K562 (cell line): Measurements from ENCODE around the gene CUX1. TPM values are rescaled to one million over a fixed set of nuclear protein-coding genes. Genes with fewer than 3 reads are reported as not detected.

Experiments used
- ATAC-seq: fragments of 200-7000 bp; cut with Tn5 transposase; 3 replicates; pipeline ENCODE4 v1.9.1; 2020; ENCODE audit warnings: moderate library complexity
- BruUV-seq: library from RNA; stranded (reverse); fragments of 400-500 nt; replicated peaks from 2 replicates; lab custom pipeline; 2021; lab: Mats Ljungman, UMichigan
- CTCF ChIA-PET: fragments of 300-600 bp; formaldehyde crosslinking; extraction: SDS; loops from one replicate; lab custom pipeline; 2021; ENCODE audit warnings: low intra/inter-chr PET ratio; lab: Yijun Ruan, JAX
- POLR2A ChIA-PET: fragments of 300-600, 350-650 bp; sonication (Branson Sonifier 250); formaldehyde crosslinking; extraction: SDS; loops from one replicate; lab custom pipeline; 2021; ENCODE audit warnings: antibody characterized with exemption, inconsistent platforms; lab: Yijun Ruan, JAX
- DNase-seq, 4 experiments: peaks; one replicate each; pipeline versions ENCODE4 v3.0.0 to v3.0.0-alpha.2; 2011 to 2018; ENCODE audit warnings: low spot score in 3 of 4, mixed read lengths in 3 of 4; ENCODE audit errors: extremely low read depth in 1 of 4
- FAIRE-seq: peaks from 2 replicates; lab custom pipeline; 2011; peaks lifted over from hg19 to GRCh38; lab: Jason Lieb, UNC
- H2AFZ ChIP-seq: 2 replicates; pipeline ENCODE4 v1.6.0; 2011; ENCODE audit warnings: low read depth, low read length, control low read depth, inconsistent platforms
- H3K27ac ChIP-seq: fragments of 200-600 bp; 3 replicates; pipeline ENCODE4 v1.8.0; 2011; ENCODE audit warnings: low read depth, mild to moderate bottlenecking, control low read depth, inconsistent platforms, low read length, moderate library complexity, mixed read lengths; ENCODE audit errors: extremely low read depth
- H3K27me3 ChIP-seq, 2 experiments: fragments of 300-600 bp in 1 of 2; 2 replicates in 1 of 2; 3 replicates in 1 of 2; pipeline versions ENCODE4 v1.6.0 to v1.8.0; 2011; ENCODE audit warnings: inconsistent platforms in 2 of 2, low read length in 2 of 2, mild to moderate bottlenecking in 1 of 2, mixed read lengths in 1 of 2, moderate library complexity in 1 of 2; ENCODE audit not compliant: control insufficient read depth in 2 of 2, insufficient read depth in 2 of 2
- H3K36me3 ChIP-seq: fragments of 300-600 bp; 3 replicates; pipeline ENCODE4 v1.8.0; 2011; ENCODE audit warnings: mild to moderate bottlenecking, low read length, inconsistent platforms; ENCODE audit not compliant: control insufficient read depth, insufficient read depth
- H3K4me1 ChIP-seq, 2 experiments: fragments of 200-600 bp in 1 of 2; replicated peaks in 1 of 2; 2 replicates in 1 of 2; 3 replicates in 1 of 2; pipeline versions ENCODE4 v1.5.1 to v1.8.0; 2011; ENCODE audit warnings: inconsistent platforms in 2 of 2, low read length in 2 of 2, mild to moderate bottlenecking in 1 of 2, mixed read lengths in 1 of 2, moderate library complexity in 1 of 2; ENCODE audit not compliant: control insufficient read depth in 2 of 2, insufficient read depth in 2 of 2
- H3K4me2 ChIP-seq: 2 replicates; pipeline ENCODE4 v1.6.1; 2011; ENCODE audit warnings: low read length, control low read depth, inconsistent platforms, mixed read lengths; ENCODE audit not compliant: insufficient read depth
- H3K4me3 ChIP-seq: fragments of 200-600 bp; sonication (generic), shearing (Covaris generic); 2 replicates; pipeline ENCODE4 v1.5.1; 2016; ENCODE audit warnings: control low read depth, inconsistent platforms
- H3K79me2 ChIP-seq: fragments of 200-600 bp; 3 replicates; pipeline ENCODE4 v1.8.0; 2011; ENCODE audit warnings: low read length, inconsistent platforms; ENCODE audit not compliant: control insufficient read depth, insufficient read depth
- H3K9ac ChIP-seq, 2 experiments: 2 replicates each; pipeline versions ENCODE4 v1.6.0 to v1.6.1; 2011; ENCODE audit warnings: low read depth in 2 of 2, low read length in 2 of 2, control low read depth in 1 of 2, inconsistent platforms in 1 of 2, mild to moderate bottlenecking in 1 of 2, mixed read lengths in 1 of 2; ENCODE audit not compliant: insufficient read depth in 1 of 2
- H3K9me1 ChIP-seq: one replicate; pipeline ENCODE4 v1.6.0; 2011; ENCODE audit warnings: inconsistent platforms, mild to moderate bottlenecking, low read length, moderate library complexity; ENCODE audit not compliant: control insufficient read depth, insufficient read depth
- H3K9me3 ChIP-seq: replicated peaks from 2 replicates; pipeline ENCODE4 v1.5.1; 2011; ENCODE audit warnings: low read depth, low read length, inconsistent platforms; ENCODE audit not compliant: control insufficient read depth, insufficient read depth
- H4K20me1 ChIP-seq: replicated peaks from 2 replicates; pipeline ENCODE4 v1.6.1; 2011; ENCODE audit warnings: low read length, inconsistent platforms, mixed read lengths; ENCODE audit not compliant: control insufficient read depth, insufficient read depth
- COPS2 ChIP-seq: fragments of 450-650 bp; conservative IDR thresholded peaks from 2 replicates; pipeline ENCODE4 v1.6.1; 2016; ENCODE audit warnings: mild to moderate bottlenecking, moderate library complexity
- ETV1 ChIP-seq: fragments of 450-650 bp; conservative IDR thresholded peaks from 2 replicates; pipeline ENCODE4 v1.6.1; 2016; ENCODE audit warnings: missing genetic modification characterization, control low read depth, low read depth, missing compliant biosample characterization
- FUS ChIP-seq: fragments of 200-400 bp; formaldehyde crosslinking; optimal IDR thresholded peaks from 2 replicates; pipeline ENCODE3; 2017; ENCODE audit warnings: low read depth, low read length
- SMARCA4 ChIP-seq: fragments of 450-650 bp; IDR thresholded peaks from 2 replicates; pipeline ENCODE4 v1.6.1; 2016
- ZBTB8A ChIP-seq: fragments of 450-650 bp; IDR thresholded peaks from 2 replicates; pipeline ENCODE4 v1.6.1; 2018; ENCODE audit warnings: mild to moderate bottlenecking, moderate library complexity; ENCODE audit not compliant: partially characterized antibody
- ZC3H11A ChIP-seq: IDR thresholded peaks from 2 replicates; pipeline ENCODE4 v1.6.1; 2012; ENCODE audit warnings: low read depth, low read length, improper control_type of control experiment
- ZHX1 ChIP-seq: fragments of 150-350 bp; conservative IDR thresholded peaks from 2 replicates; pipeline ENCODE4 v1.6.1; 2014; ENCODE audit warnings: low read length
- WGBS: fragments of 100-300 bp; shearing (Covaris generic); methylation state at CpG from one replicate; pipeline ENCODE4 v1.1.6; 2016; ENCODE audit warnings: low coverage, mixed read lengths; ENCODE audit not compliant: insufficient coverage; ENCODE audit errors: missing lambda C conversion rate; 5-methylcytosine and 5-hydroxymethylcytosine counted together
- in situ Hi-C: fragments of 300-500 bp; cut with MboI; formaldehyde crosslinking; loops from 4 replicates; pipeline ENCODE4 v1.15.0; 2018; ENCODE audit warnings: inconsistent platforms, mixed read lengths
- intact Hi-C: fragments of 100-400 bp; cut with micrococcal nuclease; formaldehyde crosslinking; loops from 2 replicates; pipeline ENCODE4 v1.14.2; 2022
- polyA plus RNA-seq, 8 experiments: library from polyadenylated mRNA; depleted of rRNA in 4 of 8; stranded (reverse) in 5 of 8; unstranded in 3 of 8; fragments of >200 nt; fragmentation: Nextera tagmentation in 2 of 8; fragmentation: Illumina TruSeq in 1 of 8; extraction: Ambion mirVana in 2 of 8; extraction: Trizol in 1 of 8; gene quantifications; 2 replicates each; pipeline versions ENCODE4 v1.2.1 to v1.2.3, GENCODE V29; 2011 to 2014; ENCODE audit warnings: inconsistent platforms in 1 of 8, missing spikeins in 1 of 8
- total RNA-seq, 7 experiments: library from RNA; depleted of rRNA in 6 of 7; stranded (reverse); fragments of >200 nt in 6 of 7; fragmentation: Illumina TruSeq in 2 of 7; extraction: Trizol in 2 of 7; gene quantifications; 2 replicates each; pipeline versions ENCODE4 v1.2.1 to v1.2.3, GENCODE V29; 2011 to 2021; ENCODE audit warnings: low replicate concordance in 1 of 7
- TF ChIP-seq, protein P1 (sequence below): fragments of 150-350 bp; IDR thresholded peaks from 2 replicates; pipeline ENCODE4 v1.6.1; 2014; ENCODE audit warnings: low read depth, mild to moderate bottlenecking, low read length, borderline replicate concordance
- TF ChIP-seq, protein P2 (sequence below): fragments of 450-650 bp; IDR thresholded peaks from 2 replicates; pipeline ENCODE4 v1.6.1; 2016; ENCODE audit warnings: missing biosample characterization, missing genetic modification characterization

The CUX1 gene
- total and polyA plus RNA-seq, 9 of the 15 experiments (the other 6 are each of a cell fraction or from before 2014, with no cell fraction given), result 3.6 to 55.3 (median 25.2) TPM

- Histone ChIP-seq H3K79me2 (peaks cover 22% of the 10 kb centered on the region; the same call in 2 of the 3 replicates), H3K4me3 (no peak overlapping the region), H3K36me3 (0 out of 3 replicates have a peak, but pooled peaks cover 5% of the 10 kb centered on the region), H3K4me1 (no peaks in the 10 kb centered on the region; a peak in 1 of 5 replicates), H3K27me3 (no peaks in the 10 kb centered on the region), H3K27ac (no peak overlapping the region), H3K9ac (no peak overlapping the region), H3K9me3 (no peaks in the 10 kb centered on the region), H2AFZ (no peak overlapping the region), H4K20me1 (no peaks in the 10 kb centered on the region; the same call in 1 of the 2 replicates), H3K9me1 (peaks cover 3% of the 10 kb centered on the region), H3K4me2 (no peak overlapping the region)
- intact Hi-C loops, result no loop called here
- no peak for DNase-seq
- in situ Hi-C loops, result no loop called here
- BruUV-seq, result no TSS peak
- FAIRE-seq, result no peak
- no peak for ATAC-seq
- 89% methylated on average over 9 of the region's 9 CpGs for WGBS
- ChIA-PET CTCF (no interaction called here), POLR2A (no interaction called here)
- TF ChIP-seq, protein P1, sequence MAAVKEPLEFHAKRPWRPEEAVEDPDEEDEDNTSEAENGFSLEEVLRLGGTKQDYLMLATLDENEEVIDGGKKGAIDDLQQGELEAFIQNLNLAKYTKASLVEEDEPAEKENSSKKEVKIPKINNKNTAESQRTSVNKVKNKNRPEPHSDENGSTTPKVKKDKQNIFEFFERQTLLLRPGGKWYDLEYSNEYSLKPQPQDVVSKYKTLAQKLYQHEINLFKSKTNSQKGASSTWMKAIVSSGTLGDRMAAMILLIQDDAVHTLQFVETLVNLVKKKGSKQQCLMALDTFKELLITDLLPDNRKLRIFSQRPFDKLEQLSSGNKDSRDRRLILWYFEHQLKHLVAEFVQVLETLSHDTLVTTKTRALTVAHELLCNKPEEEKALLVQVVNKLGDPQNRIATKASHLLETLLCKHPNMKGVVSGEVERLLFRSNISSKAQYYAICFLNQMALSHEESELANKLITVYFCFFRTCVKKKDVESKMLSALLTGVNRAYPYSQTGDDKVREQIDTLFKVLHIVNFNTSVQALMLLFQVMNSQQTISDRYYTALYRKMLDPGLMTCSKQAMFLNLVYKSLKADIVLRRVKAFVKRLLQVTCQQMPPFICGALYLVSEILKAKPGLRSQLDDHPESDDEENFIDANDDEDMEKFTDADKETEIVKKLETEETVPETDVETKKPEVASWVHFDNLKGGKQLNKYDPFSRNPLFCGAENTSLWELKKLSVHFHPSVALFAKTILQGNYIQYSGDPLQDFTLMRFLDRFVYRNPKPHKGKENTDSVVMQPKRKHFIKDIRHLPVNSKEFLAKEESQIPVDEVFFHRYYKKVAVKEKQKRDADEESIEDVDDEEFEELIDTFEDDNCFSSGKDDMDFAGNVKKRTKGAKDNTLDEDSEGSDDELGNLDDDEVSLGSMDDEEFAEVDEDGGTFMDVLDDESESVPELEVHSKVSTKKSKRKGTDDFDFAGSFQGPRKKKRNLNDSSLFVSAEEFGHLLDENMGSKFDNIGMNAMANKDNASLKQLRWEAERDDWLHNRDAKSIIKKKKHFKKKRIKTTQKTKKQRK, result no peak
- TF ChIP-seq SMARCA4 (no peak), ZC3H11A (no peak), FUS (no peak), ZHX1 (no peak), ZBTB8A (no peak), COPS2 (no peak), ETV1 (tag) (no peak)
- TF ChIP-seq, protein P2, sequence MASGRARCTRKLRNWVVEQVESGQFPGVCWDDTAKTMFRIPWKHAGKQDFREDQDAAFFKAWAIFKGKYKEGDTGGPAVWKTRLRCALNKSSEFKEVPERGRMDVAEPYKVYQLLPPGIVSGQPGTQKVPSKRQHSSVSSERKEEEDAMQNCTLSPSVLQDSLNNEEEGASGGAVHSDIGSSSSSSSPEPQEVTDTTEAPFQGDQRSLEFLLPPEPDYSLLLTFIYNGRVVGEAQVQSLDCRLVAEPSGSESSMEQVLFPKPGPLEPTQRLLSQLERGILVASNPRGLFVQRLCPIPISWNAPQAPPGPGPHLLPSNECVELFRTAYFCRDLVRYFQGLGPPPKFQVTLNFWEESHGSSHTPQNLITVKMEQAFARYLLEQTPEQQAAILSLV (tag), result no peak
Measured at GRCh38 chr7:101959342-101959741, 141.9 kb downstream of the CUX1 start.
